GM12878 (cell line): Measurements from ENCODE around the gene CDC42BPB. TPM values are rescaled to one million over a fixed set of nuclear protein-coding genes. Genes with fewer than 3 reads are reported as not detected.

Experiments used
- ATAC-seq: fragments of 200-7000 bp; cut with Tn5 transposase; 3 replicates; pipeline ENCODE4 v1.9.1; 2020; ENCODE audit warnings: mild to moderate bottlenecking, moderate library complexity
- BruUV-seq: library from RNA; stranded (reverse); fragments of 400-500 nt; replicated peaks from 2 replicates; lab custom pipeline; 2021; lab: Mats Ljungman, UMichigan
- CTCF ChIA-PET: fragments of 300-600 bp; sonication (Branson Sonifier 250); formaldehyde crosslinking; extraction: SDS; loops from one replicate; lab custom pipeline; 2021; ENCODE audit warnings: inconsistent platforms; lab: Yijun Ruan, JAX
- POLR2A ChIA-PET: fragments of 350-600 bp; formaldehyde crosslinking; extraction: SDS; loops from one replicate; lab custom pipeline; 2021; ENCODE audit warnings: inconsistent platforms; lab: Charles Lee
- RAD21 ChIA-PET: fragments of 300-600 bp; sonication (Branson Sonifier 250); formaldehyde crosslinking; loops from one replicate; lab custom pipeline; 2023; ENCODE audit warnings: antibody characterized with exemption; ENCODE audit not compliant: unreplicated experiment; lab: Charles Lee
- SMC1A ChIA-PET: fragments of 300-600 bp; sonication (Branson Sonifier 250); formaldehyde crosslinking; loops from one replicate; lab custom pipeline; 2023; ENCODE audit not compliant: unreplicated experiment, uncharacterized antibody; lab: Charles Lee
- DNase-seq: peaks from one replicate; pipeline ENCODE4 v3.0.0-alpha.2; 2011; ENCODE audit warnings: low read depth, low spot score
- FAIRE-seq: peaks from 3 replicates; lab custom pipeline; 2011; peaks lifted over from hg19 to GRCh38; lab: Jason Lieb, UNC
- H2AFZ ChIP-seq: 2 replicates; pipeline ENCODE4 v1.6.0; 2011; ENCODE audit warnings: low read depth, low read length, control low read depth; ENCODE audit not compliant: control insufficient read depth
- H3K27ac ChIP-seq: 2 replicates; pipeline ENCODE4 v1.5.1; 2011; ENCODE audit warnings: control low read depth; ENCODE audit not compliant: control insufficient read depth, insufficient read depth
- H3K27me3 ChIP-seq, 2 experiments: replicated peaks in 1 of 2; 2 replicates each; pipeline versions ENCODE4 v1.6.0 to v1.6.1; 2011; ENCODE audit warnings: low read length in 1 of 2; ENCODE audit not compliant: control insufficient read depth in 2 of 2, insufficient read depth in 2 of 2
- H3K36me3 ChIP-seq, 2 experiments: 2 replicates each; pipeline ENCODE4 v1.5.1; 2011; ENCODE audit warnings: low read length in 1 of 2; ENCODE audit not compliant: control insufficient read depth in 2 of 2, insufficient read depth in 2 of 2
- H3K4me1 ChIP-seq: 2 replicates; pipeline ENCODE4 v1.6.1; 2011; ENCODE audit warnings: mild to moderate bottlenecking, low read length, moderate library complexity, mixed read lengths; ENCODE audit not compliant: control insufficient read depth, insufficient read depth
- H3K4me2 ChIP-seq: 2 replicates; pipeline ENCODE4 v1.6.0; 2011; ENCODE audit warnings: control low read depth; ENCODE audit not compliant: control insufficient read depth, insufficient read depth
- H3K4me3 ChIP-seq: fragments of 200-600 bp; sonication (generic); 2 replicates; pipeline ENCODE4 v1.5.1; 2016
- H3K79me2 ChIP-seq: 2 replicates; pipeline ENCODE4 v1.6.0; 2011; ENCODE audit warnings: low read length; ENCODE audit not compliant: control insufficient read depth, insufficient read depth
- H3K9ac ChIP-seq: 2 replicates; pipeline ENCODE4 v1.8.0; 2011; ENCODE audit warnings: low read length, control low read depth, mixed read lengths; ENCODE audit not compliant: control insufficient read depth, insufficient read depth
- H3K9me3 ChIP-seq: replicated peaks from 3 replicates; pipeline ENCODE4 v1.5.1; 2011; ENCODE audit warnings: mild to moderate bottlenecking, low read length; ENCODE audit not compliant: control insufficient read depth, insufficient read depth
- H4K20me1 ChIP-seq: 2 replicates; pipeline ENCODE4 v1.6.0; 2011; ENCODE audit not compliant: control insufficient read depth, insufficient read depth
- BCLAF1 ChIP-seq: fragments of 450-650 bp; IDR thresholded peaks from 2 replicates; pipeline ENCODE4 v1.6.1; 2017; ENCODE audit warnings: antibody characterized with exemption, mild to moderate bottlenecking, moderate library complexity
- GATAD2B ChIP-seq: fragments of 450-650 bp; conservative IDR thresholded peaks from 2 replicates; pipeline ENCODE4 v1.6.1; 2017; ENCODE audit warnings: low read depth, mild to moderate bottlenecking, moderate library complexity
- IKZF2 ChIP-seq, 2 experiments: fragments of 450-650 bp; IDR thresholded peaks; 2 replicates each; pipeline ENCODE4 v1.6.1; 2017; ENCODE audit warnings: mild to moderate bottlenecking in 2 of 2, moderate library complexity in 2 of 2
- KAT2A ChIP-seq: conservative IDR thresholded peaks from 2 replicates; pipeline ENCODE4 v1.6.1; 2011; ENCODE audit warnings: low read depth, low read length; ENCODE audit not compliant: control insufficient read depth
- USF1 ChIP-seq: IDR thresholded peaks from 2 replicates; pipeline ENCODE4 v1.6.1; 2011; ENCODE audit warnings: borderline replicate concordance, low read depth, mild to moderate bottlenecking, moderate library complexity, mixed read lengths, low read length; ENCODE audit not compliant: insufficient read depth; ENCODE audit errors: extremely low read length
- WGBS: methylation state at CpG from one replicate; pipeline ENCODE4 v1.1.6; 2016; ENCODE audit warnings: low lambda C conversion rate; ENCODE audit not compliant: insufficient replicate concordance, insufficient coverage; ENCODE audit errors: missing lambda C conversion rate; 5-methylcytosine and 5-hydroxymethylcytosine counted together
- in situ Hi-C: fragments of 300-500 bp; cut with MboI; formaldehyde crosslinking; loops from 9 replicates; pipeline ENCODE4 v1.14.3; 2018; ENCODE audit warnings: mixed read lengths
- intact Hi-C: fragments of 100-400 bp; cut with micrococcal nuclease; formaldehyde crosslinking; loops from one replicate; pipeline ENCODE4 v1.14.2; 2022; ENCODE audit not compliant: unreplicated experiment
- polyA plus RNA-seq, 11 experiments: library from polyadenylated mRNA; depleted of rRNA in 4 of 11; unstranded in 6 of 11; stranded (reverse) in 5 of 11; fragments of >200 nt; fragmentation: Nextera tagmentation in 4 of 11; fragmentation: Illumina TruSeq in 1 of 11; extraction: Ambion mirVana in 4 of 11; extraction: Trizol in 1 of 11; gene quantifications; 1 replicate in 1 of 11; 2 replicates in 10 of 11; pipeline versions ENCODE4 v1.2.1 to v1.2.3, GENCODE V29; 2011 to 2016; ENCODE audit warnings: inconsistent platforms in 2 of 11, missing spikeins in 2 of 11, low read depth in 1 of 11
- total RNA-seq, 4 experiments: library from RNA; depleted of rRNA in 3 of 4; stranded (reverse); fragments of >200 nt in 3 of 4; fragmentation: Illumina TruSeq in 1 of 4; extraction: Trizol in 1 of 4; gene quantifications; 2 replicates each; pipeline versions ENCODE4 v1.2.1 to v1.2.3, GENCODE V29; 2013 to 2021

Gene CDC42BPB
- total and polyA plus RNA-seq, 10 of the 15 experiments (the other 5 are each of a cell fraction or from before 2014, with no cell fraction given), result 0.42 to 22.1 (median 13.3) TPM

GRCh38 chr14:102922490-102923200 is 134.7 kb downstream of the CDC42BPB start, which contains the start of gene AMN:
AMN (plus strand) TSS chr14:102922663; CDS start chr14:102922689, 26 bp downstream.
- Histone ChIP-seq H2AFZ (no peak within 1 kb of the TSS; the same call in 1 of the 2 replicates), H3K4me1 (peaks cover 2% of the 10 kb centered on the region), H3K27ac (no peak within 1 kb of the TSS), H3K36me3 (no peaks in the 10 kb centered on the region), H4K20me1 (no peaks in the 10 kb centered on the region), H3K27me3 (peaks cover 4 to 14% of the 10 kb centered on the region in 2 experiments), H3K4me3 (peak within 1 kb of the TSS; percentile 17; the same call in 1 of the 2 replicates)
- DNase-seq (no peak), ATAC-seq (peak; percentile 50)
- RAD21 ChIA-PET, result no interaction called here
- 13% methylated on average over 43 of the region's 56 CpGs for WGBS
- TF ChIP-seq GATAD2B (0 out of 2 replicates have a peak, but pooled peaks have one; percentile 25), USF1 (peak; percentile 50), BCLAF1 (no peak), KAT2A (no peak), IKZF2 (IDR thresholded peaks at IDR 0.05) (0 out of 4 replicates have a peak, but pooled peaks of 1 of the 2 experiments have one; percentile 8)
- TF ChIP-seq, all 136 proteins: peak for 3
- Histone ChIP-seq H3K79me2 (no peaks in the 10 kb centered on the region), H3K9me3 (no peaks in the 10 kb centered on the region), H3K4me2 (peak within 1 kb of the TSS; percentile 75), H3K9ac (no peak within 1 kb of the TSS)
- in situ Hi-C loops, result no loop called here
- intact Hi-C loops, result no loop called here
- ChIA-PET SMC1A (no interaction called here), CTCF (no interaction called here), POLR2A (no interaction called here)
- BruUV-seq, result no TSS peak
- FAIRE-seq, result no peak
